Measurements from ENCODE around the gene ADH1B.
A peak's percentile ranks its signal among the peaks of the same experiment; 100 is the strongest.
"Not testable (repeated sequence)": the region's sequence is repeated elsewhere in the genome, so short reads cannot be mapped to it uniquely, and the experiment has no call there.

The ADH1B gene

GRCh38 chr4:99359480-99360204, 38.4 kb upstream of the ADH1B start:
- H3K36me3 Mint-ChIP-seq (ENCODE audit: low read depth), result no peaks in the 10 kb centered on the region

GRCh38 chr4:99357948-99358347, 36.7 kb upstream of the ADH1B start:
- TF ChIP-seq CTCF (IDR thresholded peaks at IDR 0.05; ENCODE audit: unreplicated experiment in 3 of 3), result no peak
- Mint-ChIP-seq H3K27me3 (ENCODE audit: low read depth) (no peaks in the 10 kb centered on the region), H3K4me3 (no peak overlapping the region), H3K4me1 (peaks cover 13% of the 10 kb centered on the region), H3K36me3 (ENCODE audit: low read depth) (no peaks in the 10 kb centered on the region), H3K9me3 (peaks cover 20% of the 10 kb centered on the region), H3K27ac (no peak overlapping the region)

More at GRCh38 chr4:99359480-99360204, 38.4 kb upstream of the ADH1B start:
- no peaks in the 10 kb centered on the region for H3K27me3 Mint-ChIP-seq (ENCODE audit: low read depth)
- no peak for TF ChIP-seq CTCF (IDR thresholded peaks at IDR 0.05; ENCODE audit: unreplicated experiment in 3 of 3)
- peaks cover 13% of the 10 kb centered on the region for H3K9me3 Mint-ChIP-seq
- no peak overlapping the region for H3K27ac Mint-ChIP-seq
- H3K4me1 Mint-ChIP-seq, result peaks cover 11% of the 10 kb centered on the region
- H3K4me3 Mint-ChIP-seq, result no peak overlapping the region

DNA sequence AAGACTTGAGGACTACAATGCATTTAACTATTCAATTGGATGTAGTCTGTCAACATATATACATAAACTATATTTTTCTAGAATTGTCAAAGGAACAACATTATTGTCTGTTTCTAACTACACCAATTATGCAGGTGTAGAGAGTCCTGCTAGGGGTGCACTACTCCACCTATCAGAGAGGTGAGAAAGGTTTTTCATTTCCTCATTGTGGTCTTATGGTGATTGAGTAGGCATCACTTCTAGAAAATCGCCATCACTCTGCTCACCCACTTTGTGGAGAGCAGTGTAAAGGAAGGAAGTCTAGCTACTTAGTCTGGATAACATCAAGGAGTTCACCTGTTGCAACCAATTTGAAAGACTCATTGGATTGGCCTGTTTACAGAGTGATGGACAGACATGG, 35.8 kb upstream of the ADH1B start:
- TF ChIP-seq CTCF (IDR thresholded peaks at IDR 0.05; ENCODE audit: unreplicated experiment in 3 of 3), result no peak
- H3K4me1 Mint-ChIP-seq, result peaks cover 13% of the 10 kb centered on the region
- no peak overlapping the region for H3K27ac Mint-ChIP-seq
- no peaks in the 10 kb centered on the region for H3K36me3 Mint-ChIP-seq (ENCODE audit: low read depth)
- peaks cover 20% of the 10 kb centered on the region for H3K9me3 Mint-ChIP-seq
- H3K27me3 Mint-ChIP-seq (ENCODE audit: low read depth), result no peaks in the 10 kb centered on the region
- no peak overlapping the region for H3K4me3 Mint-ChIP-seq

DNA sequence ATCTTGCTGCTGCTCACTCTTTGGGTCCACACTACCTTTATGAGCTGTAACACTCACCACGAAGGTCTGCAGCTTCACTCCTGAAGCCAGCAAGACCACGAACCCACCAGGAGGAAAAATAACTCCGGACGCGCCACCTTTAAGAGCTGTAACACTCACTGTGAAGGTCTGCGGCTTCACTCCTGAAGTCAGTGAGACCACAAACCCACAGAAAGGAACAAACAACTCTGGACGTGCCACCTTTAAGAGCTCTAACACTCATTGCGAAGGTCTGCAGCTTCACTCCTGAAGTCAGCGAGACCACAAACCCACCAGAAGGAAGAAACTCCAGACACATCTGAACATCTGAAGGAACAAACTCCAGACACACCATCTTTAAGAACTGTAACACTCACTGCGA, 34.9 kb upstream of the ADH1B start:
- H3K4me1 Mint-ChIP-seq; H3K27ac Mint-ChIP-seq; H3K4me3 Mint-ChIP-seq; H3K36me3 Mint-ChIP-seq (ENCODE audit: low read depth); H3K27me3 Mint-ChIP-seq (ENCODE audit: low read depth): not testable (repeated sequence)
- peaks cover 20% of the 10 kb centered on the region for H3K9me3 Mint-ChIP-seq

GRCh38 chr4:99352602-99353537, 31.7 kb upstream of the ADH1B start, which contains the start of gene ADH1C:
ADH1C (minus strand) TSS chr4:99352746; CDS start chr4:99352675, 71 bp downstream.
- Mint-ChIP-seq H3K4me3 (peak within 1 kb of the TSS in 2 of 3 experiments; percentile 9 to 54), H3K4me1 (peaks cover 7% of the 10 kb centered on the region)

More at GRCh38 chr4:99352602-99353537, 31.7 kb upstream of the ADH1B start, which contains the start of gene ADH1C:
- H3K36me3 Mint-ChIP-seq (ENCODE audit: low read depth), result no peaks in the 10 kb centered on the region
- no peak for TF ChIP-seq CTCF (IDR thresholded peaks at IDR 0.05; ENCODE audit: unreplicated experiment in 3 of 3)
- no peaks in the 10 kb centered on the region for H3K27me3 Mint-ChIP-seq (ENCODE audit: low read depth)
- peaks cover 24% of the 10 kb centered on the region for H3K9me3 Mint-ChIP-seq
- H3K27ac Mint-ChIP-seq, result peak within 1 kb of the TSS; percentile 70 to 92 (median 78)
